ENCODE data around the gene IRS2. TPM values are rescaled to one million over a fixed set of nuclear protein-coding genes. Genes with fewer than 3 reads are reported as not detected.

The IRS2 gene
- polyA plus RNA-seq, 1 of the 3 experiments (the other 2 are of a cell fraction) = 7.0 TPM

DNA sequence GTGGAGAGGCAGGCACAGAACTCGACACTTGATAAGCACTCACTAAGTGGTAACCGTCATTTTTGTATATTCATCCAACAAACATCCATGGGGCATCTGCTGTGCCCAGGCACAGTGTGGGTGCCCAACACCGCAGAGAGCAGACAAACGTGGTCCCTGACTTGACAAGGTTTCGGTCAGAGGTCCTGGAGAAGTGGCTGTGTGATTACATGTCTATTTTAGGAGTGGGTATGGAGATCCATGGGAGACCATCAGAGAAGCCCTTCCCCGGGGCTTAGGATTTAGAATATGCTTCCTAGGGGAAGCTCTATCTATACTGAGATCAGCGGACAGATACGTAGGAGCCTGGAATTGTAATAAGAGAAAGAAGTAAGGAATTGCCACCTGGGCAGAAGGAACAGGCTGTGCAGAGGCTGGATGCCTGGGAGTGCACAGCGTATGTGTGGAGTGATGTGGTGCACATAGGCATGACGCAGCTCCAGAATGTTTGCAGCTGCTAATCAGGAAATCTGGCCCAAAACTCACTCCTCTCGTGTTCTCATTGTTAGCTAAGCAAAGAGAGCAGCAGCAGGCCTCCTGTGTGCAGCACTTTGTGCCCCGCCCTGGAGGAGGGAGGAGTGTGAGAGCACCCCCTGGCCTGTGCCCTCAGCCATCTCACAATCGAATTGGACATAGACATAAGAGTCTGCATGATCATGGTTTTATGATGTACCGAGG, 23.0 kb upstream of the IRS2 start:
- Histone ChIP-seq H3K4me1 (ENCODE audit: control insufficient read depth in 1 of 2, insufficient read depth in 2 of 2, low read depth in 1 of 2, low read length in 1 of 2) (no peaks in the 10 kb centered on the region), H3K9me2 (no peaks in the 10 kb centered on the region), H3K27ac (ENCODE audit: low read depth in 2 of 2, low read length in 1 of 2) (no peak overlapping the region), H3K27me3 (ENCODE audit: insufficient read depth) (no peaks in the 10 kb centered on the region), H3K4me3 (ENCODE audit: low read depth in 2 of 2, low read length in 1 of 2) (no peak overlapping the region), H3F3A (replicated peaks; ENCODE audit: insufficient read depth) (peaks cover 4% of the 10 kb centered on the region), H4K20me1 (ENCODE audit: insufficient read depth) (no peaks in the 10 kb centered on the region), H3K9me3 (no peaks in the 10 kb centered on the region), H2AFZ (ENCODE audit: low read depth) (no peak overlapping the region), H3K79me2 (ENCODE audit: insufficient read depth) (no peaks in the 10 kb centered on the region), H3K4me2 (no peak overlapping the region), H3K9ac (no peak overlapping the region), H3K36me3 (replicated peaks in 1 of 2; ENCODE audit: control insufficient read depth in 1 of 2, insufficient read depth in 2 of 2, low read length in 1 of 2) (no peaks in the 10 kb centered on the region)
- TF ChIP-seq SIN3A (IDR thresholded peaks at IDR 0.05; ENCODE audit: borderline replicate concordance, low read depth, low read length) (no peak), NRF1 (IDR thresholded peaks at IDR 0.05; ENCODE audit: low read depth, low read length) (no peak), RAD21 (IDR thresholded peaks at IDR 0.05; ENCODE audit: low read length) (no peak), NFIC (IDR thresholded peaks at IDR 0.05; ENCODE audit: borderline replicate concordance) (no peak), JUND (IDR thresholded peaks at IDR 0.05) (no peak), MXI1 (IDR thresholded peaks at IDR 0.05; ENCODE audit: low read depth, low read length) (no peak), EP300 (IDR thresholded peaks at IDR 0.05; ENCODE audit: borderline replicate concordance in 1 of 2, low read depth in 1 of 2, low read length in 1 of 2) (no peak), SMC3 (IDR thresholded peaks at IDR 0.05; ENCODE audit: low read depth, low read length) (no peak), RXRA (IDR thresholded peaks at IDR 0.05; ENCODE audit: borderline replicate concordance, low read depth) (no peak)
- TF ChIP-seq, protein P1, sequence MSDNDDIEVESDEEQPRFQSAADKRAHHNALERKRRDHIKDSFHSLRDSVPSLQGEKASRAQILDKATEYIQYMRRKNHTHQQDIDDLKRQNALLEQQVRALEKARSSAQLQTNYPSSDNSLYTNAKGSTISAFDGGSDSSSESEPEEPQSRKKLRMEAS (IDR thresholded peaks at IDR 0.05; ENCODE audit: low read depth) = no peak
- TF ChIP-seq, protein P2, sequence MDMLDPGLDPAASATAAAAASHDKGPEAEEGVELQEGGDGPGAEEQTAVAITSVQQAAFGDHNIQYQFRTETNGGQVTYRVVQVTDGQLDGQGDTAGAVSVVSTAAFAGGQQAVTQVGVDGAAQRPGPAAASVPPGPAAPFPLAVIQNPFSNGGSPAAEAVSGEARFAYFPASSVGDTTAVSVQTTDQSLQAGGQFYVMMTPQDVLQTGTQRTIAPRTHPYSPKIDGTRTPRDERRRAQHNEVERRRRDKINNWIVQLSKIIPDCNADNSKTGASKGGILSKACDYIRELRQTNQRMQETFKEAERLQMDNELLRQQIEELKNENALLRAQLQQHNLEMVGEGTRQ (IDR thresholded peaks at IDR 0.05; ENCODE audit: borderline replicate concordance, low read depth, low read length) = no peak
- no peak for DNase-seq
- WGBS (ENCODE audit: low lambda C conversion rate) = 84% methylated on average over 13 of the region's 14 CpGs
- POLR2A ChIA-PET = no interaction called here
- CTCF ChIA-PET = no interaction called here

DNA sequence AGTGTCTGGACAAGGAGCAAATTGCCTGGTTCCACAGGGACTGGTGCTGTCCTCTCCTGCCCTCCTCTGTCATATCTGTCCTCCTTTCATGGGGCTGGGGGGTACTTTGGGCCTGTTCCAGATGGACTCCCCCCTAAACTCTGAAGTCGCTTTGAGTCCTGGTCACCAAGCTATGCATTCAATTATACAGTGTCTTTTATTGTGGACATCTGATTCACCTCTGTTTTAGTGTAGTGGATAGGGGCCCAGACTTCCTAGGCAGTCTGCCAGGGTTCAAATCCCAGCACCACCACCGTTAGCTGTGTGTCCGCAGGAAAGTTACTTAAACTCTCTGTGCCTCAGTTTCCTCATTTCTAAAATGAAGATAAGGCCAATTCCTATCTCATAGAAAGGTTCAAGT, 21.0 kb upstream of the IRS2 start:
- WGBS (ENCODE audit: low lambda C conversion rate) = 88% methylated on average over 3 of the region's 3 CpGs
- Histone ChIP-seq H3K36me3 (replicated peaks in 1 of 2; ENCODE audit: control insufficient read depth in 1 of 2, insufficient read depth in 2 of 2, low read length in 1 of 2) (no peaks in the 10 kb centered on the region), H4K20me1 (ENCODE audit: insufficient read depth) (no peaks in the 10 kb centered on the region), H3F3A (replicated peaks; ENCODE audit: insufficient read depth) (peaks cover 4% of the 10 kb centered on the region), H3K4me3 (ENCODE audit: low read depth in 2 of 2, low read length in 1 of 2) (no peak overlapping the region), H3K27ac (ENCODE audit: low read depth in 2 of 2, low read length in 1 of 2) (no peak overlapping the region), H3K27me3 (ENCODE audit: insufficient read depth) (no peaks in the 10 kb centered on the region), H3K9ac (no peak overlapping the region), H3K9me3 (no peaks in the 10 kb centered on the region), H3K79me2 (ENCODE audit: insufficient read depth) (no peaks in the 10 kb centered on the region), H3K4me2 (no peak overlapping the region), H3K9me2 (no peaks in the 10 kb centered on the region), H3K4me1 (ENCODE audit: control insufficient read depth in 1 of 2, insufficient read depth in 2 of 2, low read depth in 1 of 2, low read length in 1 of 2) (no peaks in the 10 kb centered on the region), H2AFZ (ENCODE audit: low read depth) (no peak overlapping the region)
- CTCF ChIA-PET = interaction anchor here (1.1 kb wide), 1 partner anchor 14 kb away, joined by 3 read pairs; no protein-coding TSS in a partner anchor
- POLR2A ChIA-PET = no interaction called here
- no peak for TF ChIP-seq RCOR1 (IDR thresholded peaks at IDR 0.05; ENCODE audit: low read length)
- TF ChIP-seq, protein P3, sequence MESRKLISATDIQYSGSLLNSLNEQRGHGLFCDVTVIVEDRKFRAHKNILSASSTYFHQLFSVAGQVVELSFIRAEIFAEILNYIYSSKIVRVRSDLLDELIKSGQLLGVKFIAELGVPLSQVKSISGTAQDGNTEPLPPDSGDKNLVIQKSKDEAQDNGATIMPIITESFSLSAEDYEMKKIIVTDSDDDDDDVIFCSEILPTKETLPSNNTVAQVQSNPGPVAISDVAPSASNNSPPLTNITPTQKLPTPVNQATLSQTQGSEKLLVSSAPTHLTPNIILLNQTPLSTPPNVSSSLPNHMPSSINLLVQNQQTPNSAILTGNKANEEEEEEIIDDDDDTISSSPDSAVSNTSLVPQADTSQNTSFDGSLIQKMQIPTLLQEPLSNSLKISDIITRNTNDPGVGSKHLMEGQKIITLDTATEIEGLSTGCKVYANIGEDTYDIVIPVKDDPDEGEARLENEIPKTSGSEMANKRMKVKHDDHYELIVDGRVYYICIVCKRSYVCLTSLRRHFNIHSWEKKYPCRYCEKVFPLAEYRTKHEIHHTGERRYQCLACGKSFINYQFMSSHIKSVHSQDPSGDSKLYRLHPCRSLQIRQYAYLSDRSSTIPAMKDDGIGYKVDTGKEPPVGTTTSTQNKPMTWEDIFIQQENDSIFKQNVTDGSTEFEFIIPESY (IDR thresholded peaks at IDR 0.05; ENCODE audit: borderline replicate concordance, low read depth) = no peak
- TF ChIP-seq SMC3 (IDR thresholded peaks at IDR 0.05; ENCODE audit: low read depth, low read length) = no peak
- TF ChIP-seq EZH2phosphoT487 (IDR thresholded peaks at IDR 0.05; ENCODE audit: borderline replicate concordance, low read depth) = no peak
- TF ChIP-seq, protein P4, sequence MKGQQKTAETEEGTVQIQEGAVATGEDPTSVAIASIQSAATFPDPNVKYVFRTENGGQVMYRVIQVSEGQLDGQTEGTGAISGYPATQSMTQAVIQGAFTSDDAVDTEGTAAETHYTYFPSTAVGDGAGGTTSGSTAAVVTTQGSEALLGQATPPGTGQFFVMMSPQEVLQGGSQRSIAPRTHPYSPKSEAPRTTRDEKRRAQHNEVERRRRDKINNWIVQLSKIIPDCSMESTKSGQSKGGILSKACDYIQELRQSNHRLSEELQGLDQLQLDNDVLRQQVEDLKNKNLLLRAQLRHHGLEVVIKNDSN (IDR thresholded peaks at IDR 0.05; ENCODE audit: borderline replicate concordance, low read depth) = no peak
- TF ChIP-seq FOSL2 (IDR thresholded peaks at IDR 0.05; ENCODE audit: borderline replicate concordance, low read depth) = no peak
- no peak for DNase-seq

Measured in SK-N-SH (cell line).